Colonic mucosa (tissue), 4 donors: ENCODE data around the gene CHST8. TPM values are rescaled to one million over a fixed set of nuclear protein-coding genes. Genes with fewer than 3 reads are reported as not detected.

Experiments
- DNase-seq: peaks from one replicate; pipeline ENCODE4 v3.0.0-alpha.2; 2020
- H3K27ac ChIP-seq: fragments of 200-600 bp; one replicate; pipeline ENCODE4 v1.8.0; 2021
- H3K27me3 ChIP-seq: fragments of 200-600 bp; one replicate; pipeline ENCODE4 v1.8.0; 2021
- H3K36me3 ChIP-seq: fragments of 200-600 bp; one replicate; pipeline ENCODE4 v1.8.0; 2021
- H3K4me1 ChIP-seq: fragments of 200-600 bp; one replicate; pipeline ENCODE4 v1.8.0; 2021; ENCODE audit warnings: mild to moderate bottlenecking
- H3K4me3 ChIP-seq: fragments of 200-600 bp; one replicate; pipeline ENCODE4 v1.8.0; 2021
- H3K9ac ChIP-seq, 2 donors: one replicate each; pipeline ENCODE4 v1.7.0; 2013; ENCODE audit warnings: control low read depth in 2 of 2, low read depth in 2 of 2, low read length in 2 of 2
- H3K9me3 ChIP-seq: fragments of 200-600 bp; one replicate; pipeline ENCODE4 v1.8.0; 2021
- intact Hi-C: fragments of 100-400 bp; cut with DNase I; formaldehyde crosslinking; loops from one replicate; pipeline ENCODE4 v1.14.1; 2022
- total RNA-seq, 2 donors: library from RNA; stranded (reverse); fragmentation: NEBNext Ultra II Directional in 1 of 2; extraction: Animal tissue kit (Norgen Biotek cat#: 25700) in 1 of 2; gene quantifications; one replicate each; pipeline ENCODE4 v1.2.1, GENCODE V29; 2021
- TF ChIP-seq, protein P1 (sequence below): fragments of 200-600 bp; IDR thresholded peaks from one replicate; pipeline ENCODE4 v1.8.0; 2022; ENCODE audit warnings: antibody characterized with exemption, mild to moderate bottlenecking
- donor health status: healthy.
- donor health status: DM: no; HTN: no; CAD: no.
- donor health status: DM: no; HTN: no; CAD: no.

The CHST8 gene
- total RNA-seq, 2 donors from 2014 or later, result not detected

DNA sequence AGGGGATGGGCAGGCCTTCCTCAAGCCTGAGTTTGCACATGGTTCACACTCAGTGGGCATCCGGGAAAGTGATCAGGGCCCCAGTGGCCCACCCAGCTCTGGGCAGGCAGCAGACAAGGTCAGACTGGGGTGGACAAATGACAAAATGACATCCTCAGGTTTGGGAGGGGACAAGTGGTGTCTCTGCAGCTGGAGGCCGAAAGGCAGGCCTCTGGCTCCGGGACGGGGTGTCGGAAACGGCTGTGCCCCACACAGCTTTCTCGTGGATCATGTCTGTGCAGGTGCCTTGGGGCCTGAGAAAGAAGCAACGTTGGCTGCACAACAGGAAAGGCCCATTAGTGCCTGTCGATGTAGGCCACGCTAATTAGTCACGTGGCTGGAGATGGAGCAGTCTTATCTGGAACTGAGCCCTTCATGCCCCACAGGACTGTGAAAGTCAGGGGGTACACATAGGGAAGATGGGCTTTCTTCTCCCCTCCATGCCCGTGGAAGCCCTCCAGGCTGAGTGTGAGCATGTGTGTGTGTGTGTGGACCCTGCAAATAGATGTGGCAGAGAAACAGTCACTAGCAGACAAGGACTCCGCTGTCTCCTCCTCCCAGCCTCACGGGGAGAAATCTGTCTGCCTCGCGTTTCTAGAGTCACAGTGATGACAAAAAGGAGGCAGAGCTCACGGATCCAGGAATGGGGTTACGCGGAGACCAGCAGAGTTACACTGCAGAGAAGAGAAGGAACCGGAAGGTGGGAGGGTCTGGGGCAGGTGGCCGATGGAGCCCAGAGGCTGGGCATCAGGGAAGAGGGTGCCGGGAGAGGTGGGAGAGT lies 44.2 kb downstream of the CHST8 start:
- H3K4me1 ChIP-seq, result no peaks in the 10 kb centered on the region
- no peak overlapping the region for H3K4me3 ChIP-seq
- H3K9me3 ChIP-seq, result no peaks in the 10 kb centered on the region
- TF ChIP-seq, protein P1, sequence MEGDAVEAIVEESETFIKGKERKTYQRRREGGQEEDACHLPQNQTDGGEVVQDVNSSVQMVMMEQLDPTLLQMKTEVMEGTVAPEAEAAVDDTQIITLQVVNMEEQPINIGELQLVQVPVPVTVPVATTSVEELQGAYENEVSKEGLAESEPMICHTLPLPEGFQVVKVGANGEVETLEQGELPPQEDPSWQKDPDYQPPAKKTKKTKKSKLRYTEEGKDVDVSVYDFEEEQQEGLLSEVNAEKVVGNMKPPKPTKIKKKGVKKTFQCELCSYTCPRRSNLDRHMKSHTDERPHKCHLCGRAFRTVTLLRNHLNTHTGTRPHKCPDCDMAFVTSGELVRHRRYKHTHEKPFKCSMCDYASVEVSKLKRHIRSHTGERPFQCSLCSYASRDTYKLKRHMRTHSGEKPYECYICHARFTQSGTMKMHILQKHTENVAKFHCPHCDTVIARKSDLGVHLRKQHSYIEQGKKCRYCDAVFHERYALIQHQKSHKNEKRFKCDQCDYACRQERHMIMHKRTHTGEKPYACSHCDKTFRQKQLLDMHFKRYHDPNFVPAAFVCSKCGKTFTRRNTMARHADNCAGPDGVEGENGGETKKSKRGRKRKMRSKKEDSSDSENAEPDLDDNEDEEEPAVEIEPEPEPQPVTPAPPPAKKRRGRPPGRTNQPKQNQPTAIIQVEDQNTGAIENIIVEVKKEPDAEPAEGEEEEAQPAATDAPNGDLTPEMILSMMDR, result no peak
- DNase-seq, result no peak
- H3K36me3 ChIP-seq, result no peaks in the 10 kb centered on the region
- no peak overlapping the region for H3K9ac ChIP-seq
- H3K27ac ChIP-seq, result no peak overlapping the region
- intact Hi-C loops, result no loop called here
- no peaks in the 10 kb centered on the region for H3K27me3 ChIP-seq

DNA sequence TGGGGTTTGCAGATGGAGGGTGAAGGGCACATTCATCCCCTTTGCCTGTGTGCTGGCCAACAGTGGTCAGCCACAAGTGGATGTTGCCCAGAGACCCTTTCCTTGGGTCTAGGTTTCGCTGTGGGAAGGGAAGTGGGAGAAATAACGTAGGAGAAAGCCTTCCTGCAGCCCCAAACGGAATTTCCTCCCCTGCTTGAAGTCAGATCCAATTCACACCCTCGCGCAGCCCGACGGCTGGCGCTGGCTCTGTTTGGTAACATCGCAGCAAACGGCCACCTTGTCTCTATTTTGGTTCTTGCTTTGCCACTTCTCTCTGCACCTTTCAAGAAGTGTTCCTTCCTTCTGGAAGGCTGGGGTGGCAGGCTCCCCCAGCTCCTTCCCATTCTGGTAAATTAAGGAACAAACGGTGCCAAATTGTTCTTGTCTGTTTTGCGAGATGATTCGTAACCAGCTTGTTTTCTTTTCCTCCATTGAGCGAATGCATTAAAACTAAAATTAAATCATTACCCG lies 45.4 kb downstream of the CHST8 start:
- no peaks in the 10 kb centered on the region for H3K9me3 ChIP-seq
- TF ChIP-seq, protein P1, result no peak
- H3K4me3 ChIP-seq, result no peak overlapping the region
- DNase-seq, result no peak
- intact Hi-C loops, result no loop called here
- no peaks in the 10 kb centered on the region for H3K4me1 ChIP-seq
- no peak overlapping the region for H3K9ac ChIP-seq
- H3K36me3 ChIP-seq, result no peaks in the 10 kb centered on the region
- no peak overlapping the region for H3K27ac ChIP-seq
- no peaks in the 10 kb centered on the region for H3K27me3 ChIP-seq

DNA sequence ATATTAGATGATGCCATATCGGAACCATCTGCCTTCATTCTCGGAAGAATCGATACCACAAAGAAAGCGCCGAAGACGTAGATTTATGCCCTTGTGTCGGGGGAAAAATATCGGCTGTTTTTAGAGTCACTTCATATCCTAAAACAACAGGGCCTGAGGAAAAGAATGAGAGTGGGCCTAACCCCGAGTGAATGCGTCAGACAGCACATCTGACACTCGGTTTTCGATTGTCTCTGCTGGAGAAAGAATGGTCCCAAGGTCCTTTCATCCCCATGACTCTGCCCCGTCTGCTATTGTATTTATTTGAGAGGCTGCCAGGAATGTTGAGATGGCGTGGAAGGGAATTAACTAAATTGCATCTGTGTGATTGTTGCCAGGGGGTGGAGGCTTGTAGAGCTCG lies 46.1 kb downstream of the CHST8 start:
- H3K27ac ChIP-seq, result no peak overlapping the region
- H3K36me3 ChIP-seq, result no peaks in the 10 kb centered on the region
- H3K4me1 ChIP-seq, result no peaks in the 10 kb centered on the region
- TF ChIP-seq, protein P1, result no peak
- no peak overlapping the region for H3K4me3 ChIP-seq
- no peak for DNase-seq
- no peak overlapping the region for H3K9ac ChIP-seq
- intact Hi-C loops, result no loop called here
- H3K9me3 ChIP-seq, result no peaks in the 10 kb centered on the region
- H3K27me3 ChIP-seq, result no peaks in the 10 kb centered on the region

DNA sequence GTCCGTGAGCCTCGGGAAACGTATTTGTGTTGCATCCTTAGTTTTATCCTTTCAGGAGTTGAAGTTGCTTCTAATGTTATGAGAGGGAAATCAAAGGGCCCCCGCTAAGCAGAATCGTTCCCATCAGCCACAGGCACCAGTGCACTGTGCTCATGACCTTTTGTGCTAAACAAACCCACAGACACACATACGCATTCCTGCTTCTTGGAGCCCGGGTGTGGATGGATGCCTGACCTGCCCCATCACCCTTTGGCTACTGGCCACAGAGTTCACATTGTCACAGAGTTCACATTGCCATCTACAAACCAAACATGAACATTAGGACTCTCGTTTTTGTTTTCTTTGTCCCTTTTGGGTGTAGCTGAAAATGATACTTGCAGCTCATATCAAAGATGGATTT lies 47.2 kb downstream of the CHST8 start:
- H3K9me3 ChIP-seq, result no peaks in the 10 kb centered on the region
- no peaks in the 10 kb centered on the region for H3K36me3 ChIP-seq
- no peak overlapping the region for H3K27ac ChIP-seq
- no peaks in the 10 kb centered on the region for H3K27me3 ChIP-seq
- H3K9ac ChIP-seq, result no peak overlapping the region
- TF ChIP-seq, protein P1, result no peak
- no peak for DNase-seq
- H3K4me3 ChIP-seq, result no peak overlapping the region
- no peaks in the 10 kb centered on the region for H3K4me1 ChIP-seq
- intact Hi-C loops, result no loop called here

DNA sequence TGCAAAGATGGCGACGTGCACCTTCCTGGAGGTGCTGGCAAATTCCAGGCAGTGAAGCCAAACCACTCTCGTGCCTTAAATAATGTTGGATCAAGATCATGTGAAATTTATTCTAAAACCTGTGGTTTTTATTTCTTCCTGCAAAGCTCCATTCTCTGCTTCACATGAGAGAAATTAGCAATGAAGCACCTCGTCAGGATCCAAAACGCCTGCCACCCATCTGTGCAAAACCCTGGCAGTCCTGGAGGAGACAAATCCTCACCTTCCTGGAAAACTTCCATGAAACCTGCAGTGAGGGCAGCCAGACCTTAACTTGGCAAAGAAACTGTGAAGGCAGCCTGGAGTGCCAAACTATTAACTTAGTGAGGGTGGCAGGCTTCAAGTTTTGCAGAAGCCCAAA lies 47.6 kb downstream of the CHST8 start:
- DNase-seq, result no peak
- Histone ChIP-seq H3K27me3 (no peaks in the 10 kb centered on the region), H3K9me3 (no peaks in the 10 kb centered on the region), H3K27ac (no peak overlapping the region), H3K4me3 (no peak overlapping the region), H3K9ac (no peak overlapping the region), H3K4me1 (no peaks in the 10 kb centered on the region), H3K36me3 (no peaks in the 10 kb centered on the region)
- intact Hi-C loops, result no loop called here
- TF ChIP-seq, protein P1, result no peak
